SW480 (cell line): ENCODE results near the gene PAPPA.

ENCODE experiments used
- DNase-seq: peaks from one replicate; pipeline ENCODE4 v3.0.0-alpha.2; 2016; ENCODE audit warnings: low spot score

PAPPA gene

GRCh38 chr9:116422119-116422979, 268.8 kb downstream of the PAPPA start:
- no peak for DNase-seq

DNA sequence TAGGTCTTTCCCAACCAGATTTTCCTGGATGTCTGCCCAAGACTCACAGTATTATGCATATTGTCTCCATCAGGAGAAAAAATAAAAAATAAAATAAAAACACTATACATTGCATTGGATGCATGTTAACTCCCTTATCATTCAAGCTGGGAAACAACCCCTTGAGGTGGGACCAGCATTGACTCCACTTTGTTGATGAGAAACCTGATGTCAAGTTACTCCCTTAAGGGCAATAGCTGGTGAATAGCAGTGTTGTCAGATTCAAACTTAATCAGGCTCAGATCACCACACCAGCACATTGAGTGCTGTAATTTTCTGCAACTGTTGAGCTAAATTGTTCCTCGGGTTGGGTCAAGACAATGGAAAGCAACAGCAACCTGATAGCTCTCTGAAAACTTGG, 269.6 kb downstream of the PAPPA start:
- no peak for DNase-seq

GRCh38 chr9:116425244-116425643, 271.7 kb downstream of the PAPPA start:
- DNase-seq = no peak

GRCh38 chr9:116430849-116431248, 277.3 kb downstream of the PAPPA start:
- no peak for DNase-seq

- no peak for DNase-seq
These were observed 278.5 kb downstream of the PAPPA start for GRCh38 chr9:116432051-116432450.

GRCh38 chr9:116434314-116434713, 280.7 kb downstream of the PAPPA start:
- DNase-seq = no peak

DNA sequence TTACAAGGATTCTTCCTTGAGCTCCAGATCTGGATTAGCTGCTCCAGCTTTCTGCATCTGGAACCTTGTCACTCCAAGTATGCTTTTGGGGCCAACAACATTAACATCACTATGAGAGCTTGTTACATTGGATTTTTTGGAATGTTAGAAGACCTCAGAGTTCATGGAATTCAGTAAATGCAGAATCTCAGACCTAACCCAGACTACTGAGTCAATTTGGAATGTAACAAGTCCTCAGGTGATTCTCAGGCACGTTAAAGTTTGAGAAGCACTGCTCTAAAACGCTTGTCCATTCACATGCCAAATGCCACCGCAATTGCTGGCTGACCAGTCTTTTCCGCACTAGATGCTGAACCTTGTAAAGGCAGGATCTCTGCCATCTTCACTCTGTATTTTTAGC, 282.1 kb downstream of the PAPPA start:
- no peak for DNase-seq

- no peak for DNase-seq
These were observed 282.5 kb downstream of the PAPPA start for GRCh38 chr9:116436121-116436520.

DNA sequence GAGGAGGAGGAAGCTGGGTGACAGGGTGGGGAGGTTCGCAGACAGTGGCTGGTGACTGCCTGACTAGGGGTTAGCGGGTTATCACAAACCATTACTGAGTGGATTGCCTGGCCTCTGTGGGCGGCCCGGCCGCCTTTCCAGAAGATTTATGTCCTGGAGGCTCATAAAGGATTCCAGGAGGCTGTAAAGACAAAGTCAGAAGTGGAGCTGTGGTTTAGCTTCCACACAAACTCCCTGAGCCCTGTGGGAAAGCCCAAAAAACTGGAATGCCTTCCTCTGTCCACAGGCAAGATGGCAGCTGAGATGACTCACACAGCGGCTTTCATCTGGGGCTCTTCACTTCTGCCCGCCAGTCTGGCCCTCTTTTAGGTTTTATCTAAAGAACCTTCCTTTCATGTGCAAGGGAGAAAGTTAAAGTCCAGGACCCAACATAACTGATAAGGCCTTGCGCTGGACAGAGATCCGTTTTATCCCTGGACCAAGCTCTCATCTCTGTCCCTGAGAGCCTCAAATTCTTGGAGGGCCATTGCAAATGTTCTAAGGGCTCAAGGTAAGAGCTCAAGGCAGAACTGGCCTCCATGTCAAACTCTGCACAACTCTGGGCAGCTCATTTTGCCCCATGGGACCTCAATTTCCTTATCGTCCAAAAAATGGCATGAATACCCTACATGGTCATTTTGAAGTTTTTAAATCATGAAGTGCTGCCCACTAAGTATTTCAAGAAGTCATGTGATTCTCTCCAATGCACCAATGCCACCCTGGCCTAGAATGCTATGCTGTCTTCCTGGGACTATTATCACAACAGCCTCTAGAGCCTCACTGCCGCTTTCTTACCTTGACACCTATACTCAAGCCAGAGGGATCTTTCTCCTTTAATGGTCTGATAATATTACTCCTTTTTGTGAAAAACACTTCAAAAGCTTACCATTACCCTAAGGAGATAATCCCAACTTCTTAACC, 284.1 kb downstream of the PAPPA start:
- peak; percentile 28 for DNase-seq

- no peak for DNase-seq
These were observed 288.9 kb downstream of the PAPPA start for GRCh38 chr9:116442528-116442927.

GRCh38 chr9:116447934-116448333, 294.3 kb downstream of the PAPPA start:
- no peak for DNase-seq

DNA sequence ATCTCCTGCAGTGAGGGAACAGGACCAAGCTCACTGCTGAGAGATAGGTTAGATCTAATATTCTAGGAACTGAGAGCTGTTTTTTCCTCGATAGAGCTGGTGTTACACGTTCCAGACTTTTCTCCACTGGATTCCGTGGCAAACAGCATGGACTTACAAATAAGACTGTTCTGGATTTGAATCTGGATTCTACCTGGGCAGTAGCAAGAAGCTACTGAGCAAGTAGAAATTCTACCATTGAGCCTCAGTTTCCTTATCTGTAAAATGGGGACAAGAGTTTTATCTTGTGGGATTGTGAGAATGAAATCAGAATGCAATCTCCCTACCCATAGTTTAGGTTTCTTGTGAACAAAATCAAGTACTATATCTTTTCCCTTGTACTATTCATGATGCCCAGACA, 294.8 kb downstream of the PAPPA start:
- no peak for DNase-seq

- no peak for DNase-seq
These were observed 296.4 kb downstream of the PAPPA start for GRCh38 chr9:116449949-116450348.

GRCh38 chr9:116450378-116451139, 297.0 kb downstream of the PAPPA start:
- DNase-seq = no peak

GRCh38 chr9:116451500-116452115, 298.0 kb downstream of the PAPPA start:
- no peak for DNase-seq
